Measurements from ENCODE around the gene SFXN5. TPM values are rescaled to one million over a fixed set of nuclear protein-coding genes. Genes with fewer than 3 reads are reported as not detected.

SFXN5 gene
- total RNA-seq, 2 donors from 2014 or later = 16.1 to 26.4 TPM

- no peak overlapping the region for H3K4me3 ChIP-seq
- no peak overlapping the region for H3K9ac ChIP-seq (ENCODE audit: low read depth in 2 of 2, low read length in 2 of 2)
- H3K4me1 ChIP-seq = no peaks in the 10 kb centered on the region
- DNase-seq = no peak
- TF ChIP-seq CTCF (IDR thresholded peaks at IDR 0.05) = no peak
- intact Hi-C loops (cut with DNase I) = no loop called here
- H3K9me3 ChIP-seq = no peaks in the 10 kb centered on the region
- no peaks in the 10 kb centered on the region for H3K36me3 ChIP-seq
- H3K27ac ChIP-seq = no peak overlapping the region
- no peaks in the 10 kb centered on the region for H3K27me3 ChIP-seq
Observed at GRCh38 chr2:72936660-72937355, 134.7 kb downstream of the SFXN5 start.

- intact Hi-C loops (cut with DNase I) = no loop called here
- TF ChIP-seq CTCF (IDR thresholded peaks at IDR 0.05) = no peak
- H3K9me3 ChIP-seq = no peaks in the 10 kb centered on the region
- no peaks in the 10 kb centered on the region for H3K27me3 ChIP-seq
- H3K4me3 ChIP-seq = no peak overlapping the region
- no peak overlapping the region for H3K27ac ChIP-seq
- DNase-seq = no peak
- H3K36me3 ChIP-seq = no peaks in the 10 kb centered on the region
- no peaks in the 10 kb centered on the region for H3K4me1 ChIP-seq
- no peak overlapping the region for H3K9ac ChIP-seq (ENCODE audit: low read depth in 2 of 2, low read length in 2 of 2)
Observed at GRCh38 chr2:72935611-72935957, 135.9 kb downstream of the SFXN5 start.

GRCh38 chr2:72934683-72935610, 136.6 kb downstream of the SFXN5 start:
- Histone ChIP-seq H3K9me3 (no peaks in the 10 kb centered on the region), H3K36me3 (no peaks in the 10 kb centered on the region), H3K27me3 (no peaks in the 10 kb centered on the region), H3K27ac (no peak overlapping the region), H3K4me1 (no peaks in the 10 kb centered on the region), H3K9ac (ENCODE audit: low read depth in 2 of 2, low read length in 2 of 2) (no peak overlapping the region), H3K4me3 (no peak overlapping the region)
- intact Hi-C loops (cut with DNase I) = loop anchor here (5.0 kb wide), 1 partner anchor 43 kb away; no protein-coding TSS in a partner anchor
- peak; percentile 35 for TF ChIP-seq CTCF (IDR thresholded peaks at IDR 0.05)
- DNase-seq = peak; percentile 54

- TF ChIP-seq CTCF (IDR thresholded peaks at IDR 0.05) = no peak
- Histone ChIP-seq H3K27me3 (peaks cover 4% of the 10 kb centered on the region), H3K9me3 (no peaks in the 10 kb centered on the region), H3K4me3 (no peak overlapping the region), H3K36me3 (no peaks in the 10 kb centered on the region), H3K4me1 (no peaks in the 10 kb centered on the region), H3K9ac (ENCODE audit: low read depth in 2 of 2, low read length in 2 of 2) (no peak overlapping the region), H3K27ac (no peak overlapping the region)
- intact Hi-C loops (cut with DNase I) = loop anchor here (5.0 kb wide), 1 partner anchor 41 kb away; no protein-coding TSS in a partner anchor
- peak; percentile 42 for DNase-seq
Observed at GRCh38 chr2:72933646-72934151, 137.8 kb downstream of the SFXN5 start.

GRCh38 chr2:72933207-72933606, 138.3 kb downstream of the SFXN5 start:
- Histone ChIP-seq H3K9ac (ENCODE audit: low read depth in 2 of 2, low read length in 2 of 2) (no peak overlapping the region), H3K9me3 (no peaks in the 10 kb centered on the region), H3K4me1 (no peaks in the 10 kb centered on the region), H3K27ac (no peak overlapping the region), H3K4me3 (no peak overlapping the region), H3K27me3 (peaks cover 6% of the 10 kb centered on the region), H3K36me3 (no peaks in the 10 kb centered on the region)
- intact Hi-C loops (cut with DNase I) = loop anchor here (5.0 kb wide), 1 partner anchor 41 kb away; no protein-coding TSS in a partner anchor
- no peak for DNase-seq
- no peak for TF ChIP-seq CTCF (IDR thresholded peaks at IDR 0.05)
